H9 (cell line): ENCODE measurements around the gene EPB41L4B. TPM values are rescaled to one million over a fixed set of nuclear protein-coding genes. Genes with fewer than 3 reads are reported as not detected.

Experiments used
- DNase-seq: peaks from one replicate; pipeline ENCODE4 v3.0.0-alpha.2; 2017
- H2AFZ ChIP-seq: one replicate; pipeline ENCODE4 v1.6.1; 2013; ENCODE audit warnings: mild to moderate bottlenecking, low read length, control low read depth, moderate library complexity
- H2AK5ac ChIP-seq: 2 replicates; pipeline ENCODE4 v1.6.1; 2013; ENCODE audit warnings: low read length, control low read depth, mixed read lengths; ENCODE audit not compliant: insufficient read length
- H2BK120ac ChIP-seq: one replicate; pipeline ENCODE4 v1.6.1; 2013; ENCODE audit warnings: low read depth, mild to moderate bottlenecking, low read length, control low read depth, inconsistent platforms; ENCODE audit not compliant: poor library complexity, severe bottlenecking
- H2BK12ac ChIP-seq: 2 replicates; pipeline ENCODE4 v1.6.1; 2013; ENCODE audit warnings: low read length, control low read depth, mixed read lengths, low read depth; ENCODE audit not compliant: insufficient read length
- H2BK15ac ChIP-seq: 2 replicates; pipeline ENCODE4 v1.6.1; 2013; ENCODE audit warnings: low read depth, low read length, control low read depth
- H2BK20ac ChIP-seq: one replicate; pipeline ENCODE4 v1.6.1; 2013; ENCODE audit warnings: low read depth, mild to moderate bottlenecking, low read length, control low read depth, inconsistent platforms; ENCODE audit not compliant: poor library complexity, severe bottlenecking
- H2BK5ac ChIP-seq: 2 replicates; pipeline ENCODE4 v1.6.1; 2013; ENCODE audit warnings: low read length, control low read depth, mixed read lengths; ENCODE audit not compliant: insufficient read length
- H3K14ac ChIP-seq: 2 replicates; pipeline ENCODE4 v1.6.1; 2013; ENCODE audit warnings: low read length, control low read depth; ENCODE audit not compliant: insufficient read depth
- H3K18ac ChIP-seq: 2 replicates; pipeline ENCODE4 v1.6.1; 2013; ENCODE audit warnings: low read depth, mild to moderate bottlenecking, mixed read lengths, low read length, control low read depth; ENCODE audit not compliant: insufficient read length
- H3K23ac ChIP-seq: 2 replicates; pipeline ENCODE4 v1.6.1; 2013; ENCODE audit warnings: low read length, control low read depth, mixed read lengths, low read depth; ENCODE audit not compliant: insufficient read length
- H3K23me2 ChIP-seq: 2 replicates; pipeline ENCODE4 v1.6.1; 2013; ENCODE audit warnings: low read depth, mild to moderate bottlenecking, mixed read lengths, low read length, control low read depth; ENCODE audit not compliant: insufficient read length, poor library complexity, severe bottlenecking
- H3K27ac ChIP-seq: 2 replicates; pipeline ENCODE4 v1.5.1; 2013; ENCODE audit warnings: low read length, control low read depth, mixed read lengths, low read depth; ENCODE audit not compliant: insufficient read length
- H3K27me3 ChIP-seq: 2 replicates; pipeline ENCODE4 v1.6.1; 2013; ENCODE audit warnings: low read length, control low read depth, inconsistent platforms; ENCODE audit not compliant: insufficient read depth
- H3K4ac ChIP-seq: 2 replicates; pipeline ENCODE4 v1.6.1; 2013; ENCODE audit warnings: low read depth, mild to moderate bottlenecking, control low read depth, inconsistent platforms, low read length, moderate library complexity
- H3K4me1 ChIP-seq: 2 replicates; pipeline ENCODE4 v1.6.1; 2013; ENCODE audit warnings: low read length, control low read depth, inconsistent platforms; ENCODE audit not compliant: insufficient read depth
- H3K4me2 ChIP-seq: 2 replicates; pipeline ENCODE4 v1.6.1; 2013; ENCODE audit warnings: low read length, control low read depth, mixed read lengths; ENCODE audit not compliant: insufficient read length, insufficient read depth
- H3K56ac ChIP-seq: 2 replicates; pipeline ENCODE4 v1.6.1; 2013; ENCODE audit warnings: low read depth, mild to moderate bottlenecking, mixed read lengths, low read length, control low read depth; ENCODE audit not compliant: insufficient read length
- H3K79me1 ChIP-seq: 2 replicates; pipeline ENCODE4 v1.6.1; 2013; ENCODE audit warnings: low read depth, mild to moderate bottlenecking, moderate library complexity, low read length, control low read depth, inconsistent platforms; ENCODE audit not compliant: insufficient read depth, poor library complexity, severe bottlenecking
- H3K79me2 ChIP-seq: 2 replicates; pipeline ENCODE4 v1.6.1; 2013; ENCODE audit warnings: low read length, control low read depth, inconsistent platforms; ENCODE audit not compliant: insufficient read depth
- H3K9ac ChIP-seq: 2 replicates; pipeline ENCODE4 v1.6.1; 2013; ENCODE audit warnings: low read length, control low read depth, mixed read lengths; ENCODE audit not compliant: insufficient read length; ENCODE audit errors: extremely low read depth
- H3K9me3 ChIP-seq: one replicate; pipeline ENCODE4 v1.6.1; 2013; ENCODE audit warnings: low read depth, low read length, inconsistent platforms; ENCODE audit not compliant: control insufficient read depth
- H3T11ph ChIP-seq: one replicate; pipeline ENCODE4 v1.6.1; 2013; ENCODE audit warnings: mild to moderate bottlenecking, low read length, control low read depth, inconsistent platforms
- H4K20me1 ChIP-seq: one replicate; pipeline ENCODE4 v1.6.1; 2013; ENCODE audit not compliant: control insufficient read depth, insufficient read length, insufficient read depth
- H4K5ac ChIP-seq: 2 replicates; pipeline ENCODE4 v1.6.1; 2013; ENCODE audit warnings: low read depth, mild to moderate bottlenecking, mixed read lengths, low read length, control low read depth; ENCODE audit not compliant: insufficient read length
- H4K8ac ChIP-seq: replicated peaks from 2 replicates; pipeline ENCODE4 v1.6.1; 2013; ENCODE audit warnings: low read length, control low read depth, mixed read lengths, low read depth; ENCODE audit not compliant: insufficient read length
- H4K91ac ChIP-seq: 2 replicates; pipeline ENCODE4 v1.6.1; 2013; ENCODE audit warnings: low read depth, mild to moderate bottlenecking, moderate library complexity, mixed read lengths, low read length, control low read depth; ENCODE audit not compliant: insufficient read length
- H3K27ac Mint-ChIP-seq, 3 experiments: 2 replicates in 2 of 3; 3 replicates in 1 of 3; pipeline ENCODE4 v1.8.0; 2020 to 2021; ENCODE audit warnings: mixed read lengths in 3 of 3, mild to moderate bottlenecking in 1 of 3, moderate library complexity in 1 of 3
- H3K27me3 Mint-ChIP-seq: 2 replicates; pipeline ENCODE4 v1.8.0; 2021; ENCODE audit warnings: low read depth, mild to moderate bottlenecking, moderate library complexity, mixed read lengths
- H3K36me3 Mint-ChIP-seq, 3 experiments: 2 replicates in 2 of 3; 3 replicates in 1 of 3; pipeline ENCODE4 v1.8.0; 2020 to 2021; ENCODE audit warnings: low read depth in 3 of 3, mixed read lengths in 3 of 3; ENCODE audit not compliant: insufficient read depth in 1 of 3
- H3K4me1 Mint-ChIP-seq, 2 experiments: 2 replicates each; pipeline ENCODE4 v1.8.0; 2020; ENCODE audit warnings: mixed read lengths in 2 of 2
- H3K4me3 Mint-ChIP-seq, 2 experiments: 2 replicates in 1 of 2; 3 replicates in 1 of 2; pipeline ENCODE4 v1.8.0; 2020 to 2021; ENCODE audit warnings: mild to moderate bottlenecking in 2 of 2, mixed read lengths in 2 of 2, moderate library complexity in 1 of 2
- H3K9me3 Mint-ChIP-seq, 2 experiments: 2 replicates in 1 of 2; 3 replicates in 1 of 2; pipeline ENCODE4 v1.8.0; 2020; ENCODE audit warnings: mild to moderate bottlenecking in 2 of 2, mixed read lengths in 2 of 2, moderate library complexity in 1 of 2
- WGBS: extraction: QIAGEN DNeasy Blood & Tissue Kit; methylation state at CpG from one replicate; pipeline ENCODE4 v1.1.7; 2013; ENCODE audit warnings: missing lambda C conversion rate, low lambda C conversion rate, mixed read lengths; ENCODE audit not compliant: insufficient read length; ENCODE audit errors: extremely low coverage; 5-methylcytosine and 5-hydroxymethylcytosine counted together
- total RNA-seq: library from RNA; stranded (reverse); gene quantifications from 2 replicates; pipeline ENCODE4 v1.2.1, GENCODE V29; 2021
- TF ChIP-seq, protein P1 (sequence below): fragments of 200-600 bp; sonication (generic); conservative IDR thresholded peaks from 3 replicates; pipeline ENCODE4 v1.8.0; 2021; ENCODE audit warnings: antibody characterized with exemption, mild to moderate bottlenecking

The EPB41L4B gene
- total RNA-seq, 1 experiment from 2014 or later = 18.9 TPM

DNA sequence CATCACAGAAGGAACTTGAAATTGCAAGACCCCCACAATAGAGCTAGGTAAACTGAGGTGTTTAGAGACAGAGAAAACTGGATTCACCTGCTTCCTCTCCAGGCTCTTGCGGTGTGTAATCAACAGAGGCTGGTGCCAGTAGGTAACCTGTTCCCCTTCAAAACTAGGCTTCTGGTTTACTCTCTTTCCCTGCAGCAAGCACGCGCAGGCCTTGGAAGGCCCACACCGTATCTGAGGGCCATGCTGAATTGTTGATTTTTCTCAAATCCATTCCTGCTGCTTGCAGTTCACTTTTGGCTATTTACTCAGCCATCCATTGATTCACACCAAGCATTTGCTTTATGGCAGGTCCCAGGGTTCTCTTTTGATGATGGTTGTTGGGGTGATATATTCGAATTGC is 153.1 kb downstream of the EPB41L4B start:
- Histone ChIP-seq H3K27me3 (no peaks in the 10 kb centered on the region; the same call in 1 of the 2 replicates), H3K4ac (no peak overlapping the region), H3K4me2 (peak overlapping the region; percentile 29), H4K91ac (no peak overlapping the region), H3K9me3 (no peaks in the 10 kb centered on the region), H3T11ph (no peak overlapping the region), H3K79me2 (no peaks in the 10 kb centered on the region), H3K23me2 (no peaks in the 10 kb centered on the region), H3K23ac (no peak overlapping the region), H2BK5ac (no peak overlapping the region), H3K18ac (no peak overlapping the region), H3K56ac (no peak overlapping the region), H3K14ac (no peak overlapping the region), H2BK20ac (no peak overlapping the region), H2BK120ac (no peak overlapping the region), H4K20me1 (no peaks in the 10 kb centered on the region), H3K9ac (no peak overlapping the region), H2BK12ac (no peak overlapping the region), H3K79me1 (no peaks in the 10 kb centered on the region), H4K8ac (no peak overlapping the region), H2AFZ (no peak overlapping the region), H3K27ac (no peak overlapping the region), H2AK5ac (no peak overlapping the region), H4K5ac (no peak overlapping the region), H2BK15ac (no peak overlapping the region), H3K4me1 (no peaks in the 10 kb centered on the region)
- Mint-ChIP-seq H3K4me1 (peaks cover 9 to 18% of the 10 kb centered on the region in 2 experiments), H3K36me3 (peaks cover 0 to 15% (median 2%) of the 10 kb centered on the region in 3 experiments; a peak in 5 of 7 replicates), H3K27ac (no peak overlapping the region), H3K4me3 (peak overlapping the region; percentile 71 to 83), H3K9me3 (peaks cover 8 to 10% of the 10 kb centered on the region in 2 experiments; a peak in 4 of 5 replicates), H3K27me3 (peaks cover 55% of the 10 kb centered on the region)
- TF ChIP-seq, protein P1, sequence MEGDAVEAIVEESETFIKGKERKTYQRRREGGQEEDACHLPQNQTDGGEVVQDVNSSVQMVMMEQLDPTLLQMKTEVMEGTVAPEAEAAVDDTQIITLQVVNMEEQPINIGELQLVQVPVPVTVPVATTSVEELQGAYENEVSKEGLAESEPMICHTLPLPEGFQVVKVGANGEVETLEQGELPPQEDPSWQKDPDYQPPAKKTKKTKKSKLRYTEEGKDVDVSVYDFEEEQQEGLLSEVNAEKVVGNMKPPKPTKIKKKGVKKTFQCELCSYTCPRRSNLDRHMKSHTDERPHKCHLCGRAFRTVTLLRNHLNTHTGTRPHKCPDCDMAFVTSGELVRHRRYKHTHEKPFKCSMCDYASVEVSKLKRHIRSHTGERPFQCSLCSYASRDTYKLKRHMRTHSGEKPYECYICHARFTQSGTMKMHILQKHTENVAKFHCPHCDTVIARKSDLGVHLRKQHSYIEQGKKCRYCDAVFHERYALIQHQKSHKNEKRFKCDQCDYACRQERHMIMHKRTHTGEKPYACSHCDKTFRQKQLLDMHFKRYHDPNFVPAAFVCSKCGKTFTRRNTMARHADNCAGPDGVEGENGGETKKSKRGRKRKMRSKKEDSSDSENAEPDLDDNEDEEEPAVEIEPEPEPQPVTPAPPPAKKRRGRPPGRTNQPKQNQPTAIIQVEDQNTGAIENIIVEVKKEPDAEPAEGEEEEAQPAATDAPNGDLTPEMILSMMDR = no peak
- WGBS = no CpG with 5 or more reads among the region's 5 CpGs
- no peak for DNase-seq
